Measurements from ENCODE around the gene CADPS2.

CADPS2 gene

DNA sequence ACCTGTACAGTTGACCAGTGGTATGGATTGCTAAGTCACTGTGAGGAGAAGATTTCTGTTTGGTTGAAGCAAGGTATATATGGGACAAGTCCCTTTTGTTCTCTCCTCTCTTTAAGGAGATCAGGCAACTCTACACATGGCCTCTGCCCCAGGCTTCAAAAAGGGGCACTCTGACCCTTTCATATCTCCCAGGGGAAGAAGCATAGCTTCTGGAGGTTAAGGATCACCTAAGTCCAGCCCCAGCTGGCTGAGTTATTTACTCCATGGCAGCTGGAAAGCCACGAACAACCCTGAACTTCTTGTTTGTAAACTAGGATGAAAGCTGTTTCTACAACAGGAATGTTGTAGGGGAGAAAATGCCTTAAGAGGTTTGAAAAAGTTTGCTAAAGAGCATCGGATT is 452.5 kb downstream of the CADPS2 start:
- no peak for DNase-seq (ENCODE audit: low read depth)
- TF ChIP-seq, protein P1, sequence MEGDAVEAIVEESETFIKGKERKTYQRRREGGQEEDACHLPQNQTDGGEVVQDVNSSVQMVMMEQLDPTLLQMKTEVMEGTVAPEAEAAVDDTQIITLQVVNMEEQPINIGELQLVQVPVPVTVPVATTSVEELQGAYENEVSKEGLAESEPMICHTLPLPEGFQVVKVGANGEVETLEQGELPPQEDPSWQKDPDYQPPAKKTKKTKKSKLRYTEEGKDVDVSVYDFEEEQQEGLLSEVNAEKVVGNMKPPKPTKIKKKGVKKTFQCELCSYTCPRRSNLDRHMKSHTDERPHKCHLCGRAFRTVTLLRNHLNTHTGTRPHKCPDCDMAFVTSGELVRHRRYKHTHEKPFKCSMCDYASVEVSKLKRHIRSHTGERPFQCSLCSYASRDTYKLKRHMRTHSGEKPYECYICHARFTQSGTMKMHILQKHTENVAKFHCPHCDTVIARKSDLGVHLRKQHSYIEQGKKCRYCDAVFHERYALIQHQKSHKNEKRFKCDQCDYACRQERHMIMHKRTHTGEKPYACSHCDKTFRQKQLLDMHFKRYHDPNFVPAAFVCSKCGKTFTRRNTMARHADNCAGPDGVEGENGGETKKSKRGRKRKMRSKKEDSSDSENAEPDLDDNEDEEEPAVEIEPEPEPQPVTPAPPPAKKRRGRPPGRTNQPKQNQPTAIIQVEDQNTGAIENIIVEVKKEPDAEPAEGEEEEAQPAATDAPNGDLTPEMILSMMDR (IDR thresholded peaks at IDR 0.05; ENCODE audit: low read length, missing control alignments): no peak
- no peak overlapping the region for H3K4me3 ChIP-seq (replicated peaks; ENCODE audit: low read depth, low read length)

DNA sequence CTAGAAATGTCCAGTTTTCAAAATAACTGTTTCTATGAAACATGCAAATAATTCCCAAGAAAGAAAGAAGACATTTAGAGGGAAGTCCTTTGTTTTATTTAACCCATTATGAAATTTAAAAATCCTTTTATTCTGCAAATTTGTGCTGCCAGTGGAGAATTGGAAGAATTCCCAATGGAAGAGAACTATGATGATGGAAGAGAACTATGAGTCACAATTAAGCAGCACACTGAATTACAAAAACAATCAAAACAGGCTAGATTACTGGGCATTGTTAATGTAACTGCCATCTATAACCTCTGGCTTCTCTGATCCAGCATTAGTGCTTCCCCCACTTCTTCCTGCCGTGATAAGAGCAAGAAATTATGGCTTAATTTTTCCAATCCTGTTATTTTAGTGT is 455.6 kb downstream of the CADPS2 start:
- DNase-seq (ENCODE audit: low read depth): peak; percentile 62
- no peak overlapping the region for H3K4me3 ChIP-seq (replicated peaks; ENCODE audit: low read depth, low read length)
- TF ChIP-seq, protein P1 (IDR thresholded peaks at IDR 0.05; ENCODE audit: low read length, missing control alignments): no peak

DNA sequence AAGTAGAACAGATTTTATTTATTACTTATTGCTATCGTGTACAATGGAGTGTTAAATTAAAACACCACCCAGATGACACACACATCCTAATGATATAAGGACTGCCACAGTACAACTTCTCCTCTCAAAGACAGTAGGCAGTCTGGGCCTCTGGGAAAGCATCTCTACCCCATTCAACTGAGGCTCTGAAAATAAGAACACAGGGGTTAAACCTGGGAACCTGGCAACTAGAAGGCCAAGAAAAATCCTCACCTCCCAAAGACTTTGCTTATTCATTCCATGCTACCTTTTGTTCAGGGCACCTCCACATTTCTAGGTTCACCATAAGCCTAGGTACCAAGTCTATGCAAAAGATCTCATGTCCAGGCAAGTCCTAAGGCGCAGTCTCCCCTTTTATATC is 456.3 kb downstream of the CADPS2 start:
- TF ChIP-seq, protein P1 (IDR thresholded peaks at IDR 0.05; ENCODE audit: low read length, missing control alignments): no peak
- H3K4me3 ChIP-seq (replicated peaks; ENCODE audit: low read depth, low read length): no peak overlapping the region
- no peak for DNase-seq (ENCODE audit: low read depth)

DNA sequence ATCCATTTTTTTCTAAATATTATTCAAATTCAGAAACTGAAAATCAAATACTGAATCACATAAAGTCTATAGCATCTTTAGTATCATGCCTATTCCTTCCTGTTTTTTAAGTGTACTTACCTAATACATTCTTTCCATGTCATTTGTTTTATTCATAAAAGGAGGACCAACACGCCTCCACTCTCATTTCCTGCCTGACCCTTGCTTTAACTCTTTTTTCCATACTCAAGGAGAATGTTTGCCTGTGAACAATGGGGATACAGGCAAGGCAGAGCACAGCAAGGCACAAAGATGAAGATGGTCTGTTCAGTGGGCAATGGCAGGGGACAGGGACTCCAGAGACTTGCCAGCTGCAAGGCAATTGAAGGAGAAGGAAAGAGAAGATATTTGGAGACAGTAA is 460.5 kb downstream of the CADPS2 start:
- TF ChIP-seq, protein P1 (IDR thresholded peaks at IDR 0.05; ENCODE audit: low read length, missing control alignments): no peak
- no peak overlapping the region for H3K4me3 ChIP-seq (replicated peaks; ENCODE audit: low read depth, low read length)
- peak; percentile 24 for DNase-seq (ENCODE audit: low read depth)

DNA sequence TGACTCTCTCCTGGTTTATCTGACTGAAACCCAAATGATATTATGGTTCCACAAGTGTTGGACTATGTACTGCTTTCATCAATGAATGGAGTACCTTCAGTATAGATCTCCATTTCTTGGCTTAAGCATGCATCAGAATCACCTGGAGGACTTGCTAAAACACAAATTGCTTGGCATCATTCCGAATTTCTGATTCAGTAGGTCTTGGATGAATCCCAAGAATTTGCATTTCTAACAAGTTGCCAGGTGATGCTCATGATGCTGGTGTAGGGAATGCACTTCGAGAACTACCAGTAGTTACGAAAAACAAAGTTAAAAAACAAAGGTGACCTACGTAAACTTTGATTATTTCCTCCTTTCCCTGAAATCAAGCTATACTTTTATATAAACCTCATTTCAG is 462.7 kb downstream of the CADPS2 start:
- no peak overlapping the region for H3K4me3 ChIP-seq (replicated peaks; ENCODE audit: low read depth, low read length)
- TF ChIP-seq, protein P1 (IDR thresholded peaks at IDR 0.05; ENCODE audit: low read length, missing control alignments): no peak
- DNase-seq (ENCODE audit: low read depth): no peak

DNA sequence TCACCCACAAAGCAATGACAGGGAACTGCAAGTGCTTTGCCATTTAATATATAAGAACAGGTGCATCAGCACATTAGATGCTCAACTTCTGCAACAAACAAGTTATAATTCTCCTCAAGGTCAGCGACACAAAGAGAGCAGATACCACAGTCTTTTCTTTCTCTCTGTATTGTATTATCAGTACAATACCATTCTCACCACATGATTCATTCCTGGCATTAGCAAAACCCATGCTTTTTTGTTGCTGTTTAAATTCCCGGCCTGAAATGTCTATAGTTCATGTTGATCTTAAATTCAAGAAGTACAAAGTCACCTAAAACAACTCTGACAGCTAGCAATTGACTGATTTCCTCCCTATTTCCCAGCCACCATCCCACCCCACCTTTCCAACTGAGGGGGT is 469.9 kb downstream of the CADPS2 start:
- DNase-seq (ENCODE audit: low read depth): peak; percentile 13
- H3K4me3 ChIP-seq (replicated peaks; ENCODE audit: low read depth, low read length): no peak overlapping the region
- TF ChIP-seq, protein P1 (IDR thresholded peaks at IDR 0.05; ENCODE audit: low read length, missing control alignments): no peak

DNA sequence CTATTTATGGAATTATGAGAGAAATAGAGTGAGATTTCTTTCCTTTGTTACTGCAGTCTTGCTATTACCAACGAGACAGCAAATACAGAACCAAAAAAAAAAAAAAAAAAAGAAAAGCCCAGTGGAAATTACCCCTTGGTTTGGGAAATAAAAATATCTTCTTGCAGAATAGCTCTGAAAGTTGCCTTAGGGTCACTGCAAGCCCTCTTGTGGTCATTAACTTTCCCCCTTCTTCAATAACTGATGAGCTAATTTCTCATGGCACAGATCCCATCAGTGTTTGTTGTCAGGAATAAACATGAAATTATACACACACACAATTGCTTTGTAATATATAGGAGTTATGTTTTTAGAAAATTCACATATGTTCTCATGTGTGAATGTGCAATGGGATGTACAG is 470.8 kb downstream of the CADPS2 start:
- DNase-seq (ENCODE audit: low read depth): no peak
- TF ChIP-seq, protein P1 (IDR thresholded peaks at IDR 0.05; ENCODE audit: low read length, missing control alignments): no peak

More for the DNA sequence above, 470.8 kb downstream of the CADPS2 start:
- no peak overlapping the region for H3K4me3 ChIP-seq (replicated peaks; ENCODE audit: low read depth, low read length)

All from fibroblast of pulmonary artery (primary cell).